H9 (cell line): ENCODE measurements around the gene SLC2A4RG. TPM values are rescaled to one million over a fixed set of nuclear protein-coding genes. Genes with fewer than 3 reads are reported as not detected.
A peak's percentile ranks its signal among the peaks of the same experiment; 100 is the strongest.

Source experiments
- DNase-seq: peaks from one replicate; pipeline ENCODE4 v3.0.0-alpha.2; 2017
- H2AFZ ChIP-seq: one replicate; pipeline ENCODE4 v1.6.1; 2013; ENCODE audit warnings: mild to moderate bottlenecking, low read length, control low read depth, moderate library complexity
- H2AK5ac ChIP-seq: 2 replicates; pipeline ENCODE4 v1.6.1; 2013; ENCODE audit warnings: low read length, control low read depth, mixed read lengths; ENCODE audit not compliant: insufficient read length
- H2BK120ac ChIP-seq: one replicate; pipeline ENCODE4 v1.6.1; 2013; ENCODE audit warnings: low read depth, mild to moderate bottlenecking, low read length, control low read depth, inconsistent platforms; ENCODE audit not compliant: poor library complexity, severe bottlenecking
- H2BK12ac ChIP-seq: 2 replicates; pipeline ENCODE4 v1.6.1; 2013; ENCODE audit warnings: low read length, control low read depth, mixed read lengths, low read depth; ENCODE audit not compliant: insufficient read length
- H2BK15ac ChIP-seq: 2 replicates; pipeline ENCODE4 v1.6.1; 2013; ENCODE audit warnings: low read depth, low read length, control low read depth
- H2BK20ac ChIP-seq: one replicate; pipeline ENCODE4 v1.6.1; 2013; ENCODE audit warnings: low read depth, mild to moderate bottlenecking, low read length, control low read depth, inconsistent platforms; ENCODE audit not compliant: poor library complexity, severe bottlenecking
- H2BK5ac ChIP-seq: 2 replicates; pipeline ENCODE4 v1.6.1; 2013; ENCODE audit warnings: low read length, control low read depth, mixed read lengths; ENCODE audit not compliant: insufficient read length
- H3K14ac ChIP-seq: 2 replicates; pipeline ENCODE4 v1.6.1; 2013; ENCODE audit warnings: low read length, control low read depth; ENCODE audit not compliant: insufficient read depth
- H3K18ac ChIP-seq: 2 replicates; pipeline ENCODE4 v1.6.1; 2013; ENCODE audit warnings: low read depth, mild to moderate bottlenecking, mixed read lengths, low read length, control low read depth; ENCODE audit not compliant: insufficient read length
- H3K23ac ChIP-seq: 2 replicates; pipeline ENCODE4 v1.6.1; 2013; ENCODE audit warnings: low read length, control low read depth, mixed read lengths, low read depth; ENCODE audit not compliant: insufficient read length
- H3K23me2 ChIP-seq: 2 replicates; pipeline ENCODE4 v1.6.1; 2013; ENCODE audit warnings: low read depth, mild to moderate bottlenecking, mixed read lengths, low read length, control low read depth; ENCODE audit not compliant: insufficient read length, poor library complexity, severe bottlenecking
- H3K27ac ChIP-seq: 2 replicates; pipeline ENCODE4 v1.5.1; 2013; ENCODE audit warnings: low read length, control low read depth, mixed read lengths, low read depth; ENCODE audit not compliant: insufficient read length
- H3K27me3 ChIP-seq: 2 replicates; pipeline ENCODE4 v1.6.1; 2013; ENCODE audit warnings: low read length, control low read depth, inconsistent platforms; ENCODE audit not compliant: insufficient read depth
- H3K4ac ChIP-seq: 2 replicates; pipeline ENCODE4 v1.6.1; 2013; ENCODE audit warnings: low read depth, mild to moderate bottlenecking, control low read depth, inconsistent platforms, low read length, moderate library complexity
- H3K4me1 ChIP-seq: 2 replicates; pipeline ENCODE4 v1.6.1; 2013; ENCODE audit warnings: low read length, control low read depth, inconsistent platforms; ENCODE audit not compliant: insufficient read depth
- H3K4me2 ChIP-seq: 2 replicates; pipeline ENCODE4 v1.6.1; 2013; ENCODE audit warnings: low read length, control low read depth, mixed read lengths; ENCODE audit not compliant: insufficient read length, insufficient read depth
- H3K56ac ChIP-seq: 2 replicates; pipeline ENCODE4 v1.6.1; 2013; ENCODE audit warnings: low read depth, mild to moderate bottlenecking, mixed read lengths, low read length, control low read depth; ENCODE audit not compliant: insufficient read length
- H3K79me1 ChIP-seq: 2 replicates; pipeline ENCODE4 v1.6.1; 2013; ENCODE audit warnings: low read depth, mild to moderate bottlenecking, moderate library complexity, low read length, control low read depth, inconsistent platforms; ENCODE audit not compliant: insufficient read depth, poor library complexity, severe bottlenecking
- H3K79me2 ChIP-seq: 2 replicates; pipeline ENCODE4 v1.6.1; 2013; ENCODE audit warnings: low read length, control low read depth, inconsistent platforms; ENCODE audit not compliant: insufficient read depth
- H3K9ac ChIP-seq: 2 replicates; pipeline ENCODE4 v1.6.1; 2013; ENCODE audit warnings: low read length, control low read depth, mixed read lengths; ENCODE audit not compliant: insufficient read length; ENCODE audit errors: extremely low read depth
- H3K9me3 ChIP-seq: one replicate; pipeline ENCODE4 v1.6.1; 2013; ENCODE audit warnings: low read depth, low read length, inconsistent platforms; ENCODE audit not compliant: control insufficient read depth
- H3T11ph ChIP-seq: one replicate; pipeline ENCODE4 v1.6.1; 2013; ENCODE audit warnings: mild to moderate bottlenecking, low read length, control low read depth, inconsistent platforms
- H4K20me1 ChIP-seq: one replicate; pipeline ENCODE4 v1.6.1; 2013; ENCODE audit not compliant: control insufficient read depth, insufficient read length, insufficient read depth
- H4K5ac ChIP-seq: 2 replicates; pipeline ENCODE4 v1.6.1; 2013; ENCODE audit warnings: low read depth, mild to moderate bottlenecking, mixed read lengths, low read length, control low read depth; ENCODE audit not compliant: insufficient read length
- H4K8ac ChIP-seq: replicated peaks from 2 replicates; pipeline ENCODE4 v1.6.1; 2013; ENCODE audit warnings: low read length, control low read depth, mixed read lengths, low read depth; ENCODE audit not compliant: insufficient read length
- H4K91ac ChIP-seq: 2 replicates; pipeline ENCODE4 v1.6.1; 2013; ENCODE audit warnings: low read depth, mild to moderate bottlenecking, moderate library complexity, mixed read lengths, low read length, control low read depth; ENCODE audit not compliant: insufficient read length
- H3K27ac Mint-ChIP-seq, 3 experiments: 2 replicates in 2 of 3; 3 replicates in 1 of 3; pipeline ENCODE4 v1.8.0; 2020 to 2021; ENCODE audit warnings: mixed read lengths in 3 of 3, mild to moderate bottlenecking in 1 of 3, moderate library complexity in 1 of 3
- H3K27me3 Mint-ChIP-seq: 2 replicates; pipeline ENCODE4 v1.8.0; 2021; ENCODE audit warnings: low read depth, mild to moderate bottlenecking, moderate library complexity, mixed read lengths
- H3K36me3 Mint-ChIP-seq, 3 experiments: 2 replicates in 2 of 3; 3 replicates in 1 of 3; pipeline ENCODE4 v1.8.0; 2020 to 2021; ENCODE audit warnings: low read depth in 3 of 3, mixed read lengths in 3 of 3; ENCODE audit not compliant: insufficient read depth in 1 of 3
- H3K4me1 Mint-ChIP-seq, 2 experiments: 2 replicates each; pipeline ENCODE4 v1.8.0; 2020; ENCODE audit warnings: mixed read lengths in 2 of 2
- H3K4me3 Mint-ChIP-seq, 2 experiments: 2 replicates in 1 of 2; 3 replicates in 1 of 2; pipeline ENCODE4 v1.8.0; 2020 to 2021; ENCODE audit warnings: mild to moderate bottlenecking in 2 of 2, mixed read lengths in 2 of 2, moderate library complexity in 1 of 2
- H3K9me3 Mint-ChIP-seq, 2 experiments: 2 replicates in 1 of 2; 3 replicates in 1 of 2; pipeline ENCODE4 v1.8.0; 2020; ENCODE audit warnings: mild to moderate bottlenecking in 2 of 2, mixed read lengths in 2 of 2, moderate library complexity in 1 of 2
- whole genome bisulfite sequencing: extraction: QIAGEN DNeasy Blood & Tissue Kit; methylation state at CpG from one replicate; pipeline ENCODE4 v1.1.7; 2013; ENCODE audit warnings: missing lambda C conversion rate, low lambda C conversion rate, mixed read lengths; ENCODE audit not compliant: insufficient read length; ENCODE audit errors: extremely low coverage; 5-methylcytosine and 5-hydroxymethylcytosine counted together
- total RNA-seq: library from RNA; stranded (reverse); gene quantifications from 2 replicates; pipeline ENCODE4 v1.2.1, GENCODE V29; 2021
- TF ChIP-seq, protein P1 (sequence below): fragments of 200-600 bp; sonication (generic); conservative IDR thresholded peaks from 3 replicates; pipeline ENCODE4 v1.8.0; 2021; ENCODE audit warnings: antibody characterized with exemption, mild to moderate bottlenecking

Gene SLC2A4RG
- total RNA-seq, 1 experiment from 2014 or later: 43.9 TPM

DNA sequence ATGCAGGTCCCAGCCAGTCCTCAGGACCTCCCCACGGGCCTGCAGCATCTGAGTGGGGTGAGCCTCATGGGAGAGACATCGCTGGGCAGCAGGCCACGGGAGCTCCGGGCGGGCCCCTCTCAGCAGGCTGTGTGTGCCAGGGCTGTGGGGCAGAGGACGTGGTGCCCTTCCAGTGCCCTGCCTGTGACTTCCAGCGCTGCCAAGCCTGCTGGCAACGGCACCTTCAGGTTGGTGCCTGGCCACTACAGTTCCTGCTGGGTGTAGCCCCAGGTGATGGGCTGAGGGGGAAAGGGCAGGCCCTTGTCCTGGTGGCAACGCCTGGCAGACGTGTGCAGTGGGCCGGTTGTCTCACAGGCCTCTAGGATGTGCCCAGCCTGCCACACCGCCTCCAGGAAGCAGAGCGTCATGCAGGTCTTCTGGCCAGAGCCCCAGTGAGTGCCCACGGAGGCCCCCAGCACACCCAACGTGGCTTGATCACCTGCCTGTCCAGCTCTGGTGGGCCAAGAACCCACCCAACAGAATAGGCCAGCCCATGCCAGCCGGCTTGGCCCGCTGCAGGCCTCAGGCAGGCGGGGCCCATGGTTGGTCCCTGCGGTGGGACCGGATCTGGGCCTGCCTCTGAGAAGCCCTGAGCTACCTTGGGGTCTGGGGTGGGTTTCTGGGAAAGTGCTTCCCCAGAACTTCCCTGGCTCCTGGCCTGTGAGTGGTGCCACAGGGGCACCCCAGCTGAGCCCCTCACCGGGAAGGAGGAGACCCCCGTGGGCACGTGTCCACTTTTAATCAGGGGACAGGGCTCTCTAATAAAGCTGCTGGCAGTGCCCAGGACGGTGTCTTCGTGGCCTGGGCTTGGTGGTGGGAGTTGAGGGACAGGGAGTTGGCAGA is 43.9 kb upstream of the SLC2A4RG start:
- no peaks in the 10 kb centered on the region for H3K27me3 ChIP-seq
- TF ChIP-seq, protein P1, sequence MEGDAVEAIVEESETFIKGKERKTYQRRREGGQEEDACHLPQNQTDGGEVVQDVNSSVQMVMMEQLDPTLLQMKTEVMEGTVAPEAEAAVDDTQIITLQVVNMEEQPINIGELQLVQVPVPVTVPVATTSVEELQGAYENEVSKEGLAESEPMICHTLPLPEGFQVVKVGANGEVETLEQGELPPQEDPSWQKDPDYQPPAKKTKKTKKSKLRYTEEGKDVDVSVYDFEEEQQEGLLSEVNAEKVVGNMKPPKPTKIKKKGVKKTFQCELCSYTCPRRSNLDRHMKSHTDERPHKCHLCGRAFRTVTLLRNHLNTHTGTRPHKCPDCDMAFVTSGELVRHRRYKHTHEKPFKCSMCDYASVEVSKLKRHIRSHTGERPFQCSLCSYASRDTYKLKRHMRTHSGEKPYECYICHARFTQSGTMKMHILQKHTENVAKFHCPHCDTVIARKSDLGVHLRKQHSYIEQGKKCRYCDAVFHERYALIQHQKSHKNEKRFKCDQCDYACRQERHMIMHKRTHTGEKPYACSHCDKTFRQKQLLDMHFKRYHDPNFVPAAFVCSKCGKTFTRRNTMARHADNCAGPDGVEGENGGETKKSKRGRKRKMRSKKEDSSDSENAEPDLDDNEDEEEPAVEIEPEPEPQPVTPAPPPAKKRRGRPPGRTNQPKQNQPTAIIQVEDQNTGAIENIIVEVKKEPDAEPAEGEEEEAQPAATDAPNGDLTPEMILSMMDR: no peak
- H3K9ac ChIP-seq: no peak overlapping the region
- peaks cover 14 to 20% (median 17%) of the 10 kb centered on the region in 3 experiments; a peak in 6 of 7 replicates for H3K36me3 Mint-ChIP-seq
- H2AFZ ChIP-seq: no peak overlapping the region
- H3K4me3 Mint-ChIP-seq: peak overlapping the region in 1 of 2 experiments; percentile 35; a peak in 1 of 5 replicates
- H2BK120ac ChIP-seq: no peak overlapping the region
- no peaks in the 10 kb centered on the region for H3K79me2 ChIP-seq
- H3K4me1 Mint-ChIP-seq: peaks cover 2 to 10% of the 10 kb centered on the region in 2 experiments
- no peaks in the 10 kb centered on the region for H3K4me1 ChIP-seq
- no peak overlapping the region for H3T11ph ChIP-seq
- H4K5ac ChIP-seq: no peak overlapping the region
- H3K23ac ChIP-seq: no peak overlapping the region
- H3K4ac ChIP-seq: no peak overlapping the region
- no peak overlapping the region for H2BK20ac ChIP-seq
- H2BK15ac ChIP-seq: no peak overlapping the region
- H3K27ac ChIP-seq: no peak overlapping the region
- no peaks in the 10 kb centered on the region for H4K20me1 ChIP-seq
- H3K9me3 Mint-ChIP-seq: peaks cover 3 to 5% of the 10 kb centered on the region in 2 experiments; a peak in 3 of 5 replicates
- DNase-seq: no peak
- no peak overlapping the region for H3K4me2 ChIP-seq
- H3K27me3 Mint-ChIP-seq: peaks cover 6% of the 10 kb centered on the region
- no peak overlapping the region for H2AK5ac ChIP-seq
- H3K27ac Mint-ChIP-seq: peak overlapping the region in 2 of 3 experiments; percentile 61 to 82; a peak in 2 of 7 replicates
- no peak overlapping the region for H3K56ac ChIP-seq
- H3K14ac ChIP-seq: no peak overlapping the region
- no peak overlapping the region for H2BK5ac ChIP-seq
- peaks cover 4% of the 10 kb centered on the region for H3K23me2 ChIP-seq
- no peaks in the 10 kb centered on the region for H3K79me1 ChIP-seq
- H4K91ac ChIP-seq: no peak overlapping the region
- H4K8ac ChIP-seq: no peak overlapping the region
- H2BK12ac ChIP-seq: no peak overlapping the region
- H3K18ac ChIP-seq: no peak overlapping the region
- WGBS: no CpG with 5 or more reads among the region's 25 CpGs
- H3K9me3 ChIP-seq: no peaks in the 10 kb centered on the region
